Colonic mucosa (tissue), 4 donors: ENCODE results near the gene TP53I13. TPM values are rescaled to one million over a fixed set of nuclear protein-coding genes. Genes with fewer than 3 reads are reported as not detected.

Source experiments
- DNase-seq: peaks from one replicate; pipeline ENCODE4 v3.0.0-alpha.2; 2020
- H3K27ac ChIP-seq: fragments of 200-600 bp; one replicate; pipeline ENCODE4 v1.8.0; 2021
- H3K27me3 ChIP-seq: fragments of 200-600 bp; one replicate; pipeline ENCODE4 v1.8.0; 2021
- H3K36me3 ChIP-seq: fragments of 200-600 bp; one replicate; pipeline ENCODE4 v1.8.0; 2021
- H3K4me1 ChIP-seq: fragments of 200-600 bp; one replicate; pipeline ENCODE4 v1.8.0; 2021; ENCODE audit warnings: mild to moderate bottlenecking
- H3K4me3 ChIP-seq: fragments of 200-600 bp; one replicate; pipeline ENCODE4 v1.8.0; 2021
- H3K9ac ChIP-seq, 2 donors: one replicate each; pipeline ENCODE4 v1.7.0; 2013; ENCODE audit warnings: control low read depth in 2 of 2, low read depth in 2 of 2, low read length in 2 of 2
- H3K9me3 ChIP-seq: fragments of 200-600 bp; one replicate; pipeline ENCODE4 v1.8.0; 2021
- intact Hi-C: fragments of 100-400 bp; cut with DNase I; formaldehyde crosslinking; loops from one replicate; pipeline ENCODE4 v1.14.1; 2022
- total RNA-seq, 2 donors: library from RNA; stranded (reverse); fragmentation: NEBNext Ultra II Directional in 1 of 2; extraction: Animal tissue kit (Norgen Biotek cat#: 25700) in 1 of 2; gene quantifications; one replicate each; pipeline ENCODE4 v1.2.1, GENCODE V29; 2021
- TF ChIP-seq, protein P1 (sequence below): fragments of 200-600 bp; IDR thresholded peaks from one replicate; pipeline ENCODE4 v1.8.0; 2022; ENCODE audit warnings: antibody characterized with exemption, mild to moderate bottlenecking
- donor health status: healthy.
- donor health status: DM: no; HTN: no; CAD: no.
- donor health status: DM: no; HTN: no; CAD: no.

TP53I13 gene
- total RNA-seq, 2 donors from 2014 or later: 41.2 to 91.2 TPM

GRCh38 chr17:29595943-29596774 is 27.7 kb downstream of the TP53I13 start:
- Histone ChIP-seq H3K36me3 (no peaks in the 10 kb centered on the region), H3K27ac (no peak overlapping the region), H3K4me3 (no peak overlapping the region), H3K4me1 (peaks cover 16% of the 10 kb centered on the region), H3K9me3 (no peaks in the 10 kb centered on the region), H3K9ac (no peak overlapping the region), H3K27me3 (no peaks in the 10 kb centered on the region)
- no peak for DNase-seq
- intact Hi-C loops: no loop called here
- TF ChIP-seq, protein P1, sequence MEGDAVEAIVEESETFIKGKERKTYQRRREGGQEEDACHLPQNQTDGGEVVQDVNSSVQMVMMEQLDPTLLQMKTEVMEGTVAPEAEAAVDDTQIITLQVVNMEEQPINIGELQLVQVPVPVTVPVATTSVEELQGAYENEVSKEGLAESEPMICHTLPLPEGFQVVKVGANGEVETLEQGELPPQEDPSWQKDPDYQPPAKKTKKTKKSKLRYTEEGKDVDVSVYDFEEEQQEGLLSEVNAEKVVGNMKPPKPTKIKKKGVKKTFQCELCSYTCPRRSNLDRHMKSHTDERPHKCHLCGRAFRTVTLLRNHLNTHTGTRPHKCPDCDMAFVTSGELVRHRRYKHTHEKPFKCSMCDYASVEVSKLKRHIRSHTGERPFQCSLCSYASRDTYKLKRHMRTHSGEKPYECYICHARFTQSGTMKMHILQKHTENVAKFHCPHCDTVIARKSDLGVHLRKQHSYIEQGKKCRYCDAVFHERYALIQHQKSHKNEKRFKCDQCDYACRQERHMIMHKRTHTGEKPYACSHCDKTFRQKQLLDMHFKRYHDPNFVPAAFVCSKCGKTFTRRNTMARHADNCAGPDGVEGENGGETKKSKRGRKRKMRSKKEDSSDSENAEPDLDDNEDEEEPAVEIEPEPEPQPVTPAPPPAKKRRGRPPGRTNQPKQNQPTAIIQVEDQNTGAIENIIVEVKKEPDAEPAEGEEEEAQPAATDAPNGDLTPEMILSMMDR: no peak

DNA sequence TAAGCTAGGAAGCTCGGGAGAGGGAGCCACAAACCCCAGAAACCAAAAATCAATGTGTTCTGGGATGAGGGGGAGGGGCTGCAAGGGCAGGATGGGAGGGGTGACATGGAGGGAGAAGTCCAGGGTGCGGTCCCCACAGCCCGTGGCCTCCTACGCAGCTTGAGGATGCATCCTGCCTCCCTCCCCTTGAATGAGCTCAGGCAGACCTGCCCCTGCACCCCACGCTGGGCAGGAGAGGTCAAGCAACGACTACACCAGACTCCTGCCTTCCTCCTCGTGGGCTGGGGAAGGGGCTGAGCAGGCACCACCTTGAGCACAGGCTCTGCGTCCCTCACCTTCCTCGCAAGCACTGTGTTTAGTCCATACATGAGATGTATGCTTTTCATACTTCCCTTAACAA is 28.3 kb downstream of the TP53I13 start:
- no peaks in the 10 kb centered on the region for H3K9me3 ChIP-seq
- H3K27me3 ChIP-seq: no peaks in the 10 kb centered on the region
- TF ChIP-seq, protein P1: no peak
- no peak overlapping the region for H3K9ac ChIP-seq
- DNase-seq: no peak
- intact Hi-C loops: no loop called here
- no peak overlapping the region for H3K4me3 ChIP-seq
- H3K4me1 ChIP-seq: peaks cover 10% of the 10 kb centered on the region
- H3K27ac ChIP-seq: no peak overlapping the region
- H3K36me3 ChIP-seq: no peaks in the 10 kb centered on the region

GRCh38 chr17:29597361-29598172 is 29.1 kb downstream of the TP53I13 start:
- H3K9ac ChIP-seq: no peak overlapping the region
- intact Hi-C loops: no loop called here
- H3K27ac ChIP-seq: no peak overlapping the region
- H3K9me3 ChIP-seq: no peaks in the 10 kb centered on the region
- DNase-seq: no peak
- H3K4me1 ChIP-seq: peaks cover 2% of the 10 kb centered on the region
- no peak overlapping the region for H3K4me3 ChIP-seq
- H3K27me3 ChIP-seq: no peaks in the 10 kb centered on the region
- TF ChIP-seq, protein P1: no peak
- H3K36me3 ChIP-seq: no peaks in the 10 kb centered on the region

GRCh38 chr17:29603109-29603674 is 34.7 kb downstream of the TP53I13 start:
- Histone ChIP-seq H3K4me1 (no peaks in the 10 kb centered on the region), H3K9me3 (no peaks in the 10 kb centered on the region), H3K27ac (no peak overlapping the region), H3K9ac (no peak overlapping the region), H3K27me3 (no peaks in the 10 kb centered on the region), H3K4me3 (no peak overlapping the region), H3K36me3 (no peaks in the 10 kb centered on the region)
- no peak for DNase-seq
- intact Hi-C loops: no loop called here
- TF ChIP-seq, protein P1: no peak

- H3K27me3 ChIP-seq: no peaks in the 10 kb centered on the region
- no peaks in the 10 kb centered on the region for H3K9me3 ChIP-seq
- intact Hi-C loops: no loop called here
- H3K9ac ChIP-seq: no peak overlapping the region
- H3K4me1 ChIP-seq: no peaks in the 10 kb centered on the region
- TF ChIP-seq, protein P1: no peak
- H3K27ac ChIP-seq: no peak overlapping the region
- no peak overlapping the region for H3K4me3 ChIP-seq
- H3K36me3 ChIP-seq: no peaks in the 10 kb centered on the region
- no peak for DNase-seq
Observed at GRCh38 chr17:29607557-29608195, 39.2 kb downstream of the TP53I13 start.
